Mesenchymal stem cell (in vitro differentiated cells and primary cell): ENCODE results near the gene ARID1B.

Source experiments
- DNase-seq: peaks from one replicate; pipeline ENCODE4 v3.0.0-alpha.2; 2013
- H2AFZ ChIP-seq: one replicate; pipeline ENCODE4 v1.6.1; 2013; ENCODE audit warnings: low read depth, mild to moderate bottlenecking, control low read depth, inconsistent platforms, low read length, moderate library complexity
- H2AK5ac ChIP-seq: 2 replicates; pipeline ENCODE4 v1.6.1; 2013; ENCODE audit warnings: low read length, moderate library complexity, mild to moderate bottlenecking, inconsistent platforms; ENCODE audit not compliant: severe bottlenecking
- H2BK120ac ChIP-seq: one replicate; pipeline ENCODE4 v1.6.1; 2013; ENCODE audit warnings: low read depth, mild to moderate bottlenecking, inconsistent platforms, low read length, moderate library complexity
- H2BK12ac ChIP-seq, 2 experiments: one replicate each; pipeline ENCODE4 v1.6.1; 2013; ENCODE audit warnings: inconsistent platforms in 2 of 2, low read length in 2 of 2, mild to moderate bottlenecking in 2 of 2, moderate library complexity in 2 of 2, control low read depth in 1 of 2
- H2BK15ac ChIP-seq: one replicate; pipeline ENCODE4 v1.6.1; 2013; ENCODE audit warnings: mild to moderate bottlenecking, low read depth, inconsistent platforms; ENCODE audit not compliant: poor library complexity, severe bottlenecking
- H2BK5ac ChIP-seq: 2 replicates; pipeline ENCODE4 v1.6.1; 2013; ENCODE audit warnings: low read depth, mild to moderate bottlenecking, low read length, control low read depth, inconsistent platforms; ENCODE audit not compliant: poor library complexity, severe bottlenecking
- H3K14ac ChIP-seq, 2 experiments: one replicate each; pipeline ENCODE4 v1.6.1; 2013; ENCODE audit warnings: inconsistent platforms in 2 of 2, low read length in 2 of 2, control low read depth in 1 of 2, mild to moderate bottlenecking in 1 of 2, moderate library complexity in 1 of 2
- H3K18ac ChIP-seq, 2 experiments: one replicate each; pipeline ENCODE4 v1.6.1; 2013; ENCODE audit warnings: inconsistent platforms in 2 of 2, low read length in 2 of 2, control low read depth in 1 of 2, low read depth in 1 of 2, mild to moderate bottlenecking in 1 of 2
- H3K23ac ChIP-seq, 2 experiments: one replicate each; pipeline ENCODE4 v1.6.1; 2013; ENCODE audit warnings: inconsistent platforms in 2 of 2, low read length in 2 of 2, mild to moderate bottlenecking in 2 of 2, moderate library complexity in 2 of 2, control low read depth in 1 of 2
- H3K27ac ChIP-seq: 2 replicates; pipeline ENCODE4 v1.5.1; 2013; ENCODE audit warnings: mild to moderate bottlenecking, moderate library complexity, low read length, control low read depth, inconsistent platforms; ENCODE audit not compliant: poor library complexity, severe bottlenecking
- H3K27me3 ChIP-seq, 2 experiments: 2 replicates each; pipeline versions ENCODE4 v1.6.1 to v1.7.0; 2013; ENCODE audit warnings: low read length in 2 of 2, mild to moderate bottlenecking in 2 of 2, moderate library complexity in 2 of 2, control low read depth in 1 of 2, inconsistent platforms in 1 of 2; ENCODE audit not compliant: control insufficient read depth in 1 of 2, insufficient read depth in 1 of 2
- H3K36me3 ChIP-seq, 2 experiments: 2 replicates each; pipeline versions ENCODE4 v1.6.1 to v1.7.0; 2013; ENCODE audit warnings: low read length in 2 of 2, control low read depth in 1 of 2, inconsistent platforms in 1 of 2, low read depth in 1 of 2, mild to moderate bottlenecking in 1 of 2; ENCODE audit not compliant: insufficient read depth in 2 of 2, control insufficient read depth in 1 of 2
- H3K4ac ChIP-seq, 2 experiments: one replicate each; pipeline ENCODE4 v1.6.1; 2013; ENCODE audit warnings: inconsistent platforms in 2 of 2, low read length in 2 of 2, mild to moderate bottlenecking in 2 of 2, moderate library complexity in 2 of 2, control low read depth in 1 of 2, low read depth in 1 of 2
- H3K4me1 ChIP-seq: 2 replicates; pipeline ENCODE4 v1.6.1; 2013; ENCODE audit warnings: low read depth, low read length, control low read depth; ENCODE audit not compliant: control insufficient read depth, insufficient read depth
- H3K4me2 ChIP-seq: 2 replicates; pipeline ENCODE4 v1.6.1; 2013; ENCODE audit warnings: low read length, mild to moderate bottlenecking, inconsistent platforms; ENCODE audit not compliant: poor library complexity, severe bottlenecking
- H3K4me3 ChIP-seq, 2 experiments: 2 replicates each; pipeline versions ENCODE4 v1.5.1 to v1.7.0; 2013; ENCODE audit warnings: low read length in 2 of 2, mild to moderate bottlenecking in 2 of 2, control low read depth in 1 of 2, low read depth in 1 of 2; ENCODE audit not compliant: insufficient read depth in 1 of 2
- H3K79me1 ChIP-seq: replicated peaks from 2 replicates; pipeline ENCODE4 v1.6.1; 2013; ENCODE audit warnings: mild to moderate bottlenecking, control low read depth, low read length, inconsistent platforms; ENCODE audit not compliant: poor library complexity, severe bottlenecking
- H3K9ac ChIP-seq: 2 replicates; pipeline ENCODE4 v1.7.0; 2013; ENCODE audit warnings: mild to moderate bottlenecking, low read length, moderate library complexity
- H3K9me3 ChIP-seq: 2 replicates; pipeline ENCODE4 v1.7.0; 2013; ENCODE audit warnings: mild to moderate bottlenecking, low read length; ENCODE audit not compliant: control insufficient read depth
- H4K8ac ChIP-seq: one replicate; pipeline ENCODE4 v1.6.1; 2013; ENCODE audit warnings: inconsistent platforms, mild to moderate bottlenecking, low read length, moderate library complexity
- H4K91ac ChIP-seq: one replicate; pipeline ENCODE4 v1.6.1; 2013; ENCODE audit warnings: mild to moderate bottlenecking, low read length, inconsistent platforms
- whole genome bisulfite sequencing: methylation state at CpG from one replicate; pipeline ENCODE4 v1.1.7; 2013; ENCODE audit warnings: mixed read lengths; 5-methylcytosine and 5-hydroxymethylcytosine counted together

ARID1B gene

GRCh38 chr6:156919814-156920369 lies 142.7 kb downstream of the ARID1B start:
- Histone ChIP-seq H3K79me1 (peaks cover 41% of the 10 kb centered on the region), H3K27ac (no peak overlapping the region), H2BK5ac (no peak overlapping the region), H3K18ac (no peak overlapping the region), H3K4me1 (peaks cover 5% of the 10 kb centered on the region), H3K36me3 (no peaks in the 10 kb centered on the region), H2BK120ac (no peak overlapping the region), H3K4me3 (no peak overlapping the region), H2BK15ac (no peak overlapping the region), H3K4me2 (no peak overlapping the region), H3K23ac (no peak overlapping the region), H3K14ac (no peak overlapping the region), H2AK5ac (no peak overlapping the region), H3K9ac (no peak overlapping the region), H3K4ac (no peak overlapping the region), H3K9me3 (no peaks in the 10 kb centered on the region), H4K91ac (no peak overlapping the region), H4K8ac (no peak overlapping the region), H3K27me3 (no peaks in the 10 kb centered on the region), H2BK12ac (no peak overlapping the region), H2AFZ (no peak overlapping the region)
- WGBS = 97% methylated on average over 2 of the region's 5 CpGs
- no peak for DNase-seq

- Histone ChIP-seq H3K4me2 (no peak overlapping the region), H3K4ac (no peak overlapping the region), H2BK12ac (no peak overlapping the region), H2AK5ac (no peak overlapping the region), H4K91ac (no peak overlapping the region), H2BK120ac (no peak overlapping the region), H2AFZ (no peak overlapping the region), H3K9ac (no peak overlapping the region), H3K18ac (no peak overlapping the region), H3K14ac (no peak overlapping the region), H3K27ac (no peak overlapping the region), H2BK5ac (no peak overlapping the region), H3K23ac (no peak overlapping the region), H4K8ac (no peak overlapping the region), H3K4me3 (no peak overlapping the region), H3K4me1 (peaks cover 8% of the 10 kb centered on the region), H3K79me1 (peaks cover 50% of the 10 kb centered on the region), H2BK15ac (no peak overlapping the region), H3K9me3 (no peaks in the 10 kb centered on the region), H3K36me3 (peaks cover 0 to 5% of the 10 kb centered on the region in 2 experiments), H3K27me3 (no peaks in the 10 kb centered on the region)
- WGBS = 82% methylated on average over 4 of the region's 4 CpGs
- no peak for DNase-seq
Measured at GRCh38 chr6:156924246-156924645, 147.1 kb downstream of the ARID1B start.

GRCh38 chr6:156925026-156925425 lies 147.8 kb downstream of the ARID1B start:
- 95% methylated on average over 2 of the region's 2 CpGs for WGBS
- Histone ChIP-seq H3K27me3 (no peaks in the 10 kb centered on the region), H3K79me1 (peaks cover 49% of the 10 kb centered on the region), H3K14ac (no peak overlapping the region), H2BK12ac (no peak overlapping the region), H3K9me3 (no peaks in the 10 kb centered on the region), H3K4me1 (peaks cover 4% of the 10 kb centered on the region), H3K18ac (no peak overlapping the region), H3K23ac (no peak overlapping the region), H3K36me3 (peaks cover 0 to 5% of the 10 kb centered on the region in 2 experiments), H3K4me3 (no peak overlapping the region), H3K4me2 (no peak overlapping the region), H2BK120ac (no peak overlapping the region), H4K8ac (no peak overlapping the region), H2BK5ac (no peak overlapping the region), H3K4ac (no peak overlapping the region), H2AFZ (no peak overlapping the region), H4K91ac (no peak overlapping the region), H3K27ac (no peak overlapping the region), H2AK5ac (no peak overlapping the region), H2BK15ac (no peak overlapping the region), H3K9ac (no peak overlapping the region)
- DNase-seq = no peak

- peaks cover 48% of the 10 kb centered on the region for H3K79me1 ChIP-seq
- no peak overlapping the region for H4K8ac ChIP-seq
- 89% methylated on average over 2 of the region's 3 CpGs for WGBS
- H2BK5ac ChIP-seq = no peak overlapping the region
- H3K9ac ChIP-seq = no peak overlapping the region
- no peak overlapping the region for H3K4ac ChIP-seq
- H3K23ac ChIP-seq = no peak overlapping the region
- no peak overlapping the region for H3K27ac ChIP-seq
- no peak overlapping the region for H3K4me3 ChIP-seq
- H3K36me3 ChIP-seq = peaks cover 0 to 5% of the 10 kb centered on the region in 2 experiments
- no peak overlapping the region for H2BK120ac ChIP-seq
- no peaks in the 10 kb centered on the region for H3K27me3 ChIP-seq
- DNase-seq = peak; percentile 20
- H3K18ac ChIP-seq = no peak overlapping the region
- peaks cover 3% of the 10 kb centered on the region for H3K4me1 ChIP-seq
- H2AFZ ChIP-seq = no peak overlapping the region
- no peak overlapping the region for H2AK5ac ChIP-seq
- H3K14ac ChIP-seq = peak overlapping the region in 1 of 2 experiments; percentile 77
- no peak overlapping the region for H4K91ac ChIP-seq
- H2BK12ac ChIP-seq = no peak overlapping the region
- H3K4me2 ChIP-seq = no peak overlapping the region
- H2BK15ac ChIP-seq = no peak overlapping the region
- H3K9me3 ChIP-seq = no peaks in the 10 kb centered on the region
Measured at GRCh38 chr6:156925718-156926607, 148.8 kb downstream of the ARID1B start.
